Measurements from ENCODE around the gene KAT8. TPM values are rescaled to one million over a fixed set of nuclear protein-coding genes. Genes with fewer than 3 reads are reported as not detected.

Gene KAT8
- total and polyA plus RNA-seq, 2 of the 4 experiments (the other 2 are of a cell fraction), result 19.4 to 27.4 TPM

GRCh38 chr16:31127182-31127581, 9.7 kb downstream of the KAT8 start:
- H3K14ac ChIP-seq (replicated peaks; ENCODE audit: low read depth, low read length), result no peak overlapping the region
- 100% methylated on average over 1 of the region's 13 CpGs; no CpG with 5 or more reads in 1 of the 2 experiments for WGBS, 2 experiments (ENCODE audit: extremely low coverage in 2 of 2, insufficient read length in 1 of 2)
- H3K36me3 ChIP-seq (ENCODE audit: control insufficient read depth, insufficient read depth, low read length), result peaks cover 37% of the 10 kb centered on the region
- H2AFZ ChIP-seq (replicated peaks; ENCODE audit: low read length, poor library complexity), result no peak overlapping the region
- H4K20me1 ChIP-seq (ENCODE audit: insufficient read depth, low read length), result no peaks in the 10 kb centered on the region
- H3K27me3 ChIP-seq (ENCODE audit: control insufficient read depth, insufficient read depth, low read length), result no peaks in the 10 kb centered on the region
- ChIA-PET POLR2A (ENCODE audit: unreplicated experiment) (no interaction called here), CTCF (interaction anchor here (0.5 to 0.8 kb wide), 2 partner anchors 10 to 15 kb away, joined by 3 read pairs; partner anchors contain the start of gene KAT8)
- H3K79me1 ChIP-seq (ENCODE audit: low read depth in 1 of 2, low read length in 2 of 2), result no peaks in the 10 kb centered on the region; a peak in 1 of 4 replicates
- H4K5ac ChIP-seq (ENCODE audit: low read depth, low read length), result no peak overlapping the region
- no peak overlapping the region for H3K27ac ChIP-seq (ENCODE audit: insufficient read depth, low read length)
- no peak overlapping the region for H3K4ac ChIP-seq (ENCODE audit: low read depth, low read length)
- H2AK9ac ChIP-seq (replicated peaks; ENCODE audit: low read depth, low read length, poor library complexity), result no peak overlapping the region
- no peak overlapping the region for H4K8ac ChIP-seq (ENCODE audit: low read depth in 2 of 2, low read length in 2 of 2)
- no peak overlapping the region for H2BK5ac ChIP-seq (ENCODE audit: low read depth, low read length, poor library complexity, severe bottlenecking)
- no peak overlapping the region for H3K9ac ChIP-seq (ENCODE audit: low read depth, low read length)
- H3K18ac ChIP-seq (ENCODE audit: low read depth, low read length), result no peak overlapping the region
- no peak overlapping the region for H2BK20ac ChIP-seq (ENCODE audit: low read depth, low read length)
- H3K4me2 ChIP-seq (ENCODE audit: low read depth, low read length), result no peak overlapping the region
- H3K56ac ChIP-seq (ENCODE audit: extremely low read depth, insufficient read depth, low read length), result no peak overlapping the region
- H3K23ac ChIP-seq (ENCODE audit: low read depth, low read length), result no peak overlapping the region
- no peak overlapping the region for H2AK5ac ChIP-seq (ENCODE audit: low read depth, low read length)
- H3K9me1 ChIP-seq (ENCODE audit: insufficient read depth, low read length), result no peaks in the 10 kb centered on the region
- H3K4me3 ChIP-seq (ENCODE audit: insufficient read depth, low read depth, low read length), result no peak overlapping the region
- H2BK15ac ChIP-seq (ENCODE audit: low read depth, low read length), result no peak overlapping the region
- BruUV-seq (replicated peaks), result no TSS peak
- dilution Hi-C loops (cut with HindIII; ENCODE audit: low sequenced_read_pairs, unreplicated experiment), result no loop called here
- no peaks in the 10 kb centered on the region for H3K9me3 ChIP-seq (ENCODE audit: control insufficient read depth, insufficient read depth, low read length)
- in situ Hi-C loops (cut with MboI; ENCODE audit: low sequenced_read_pairs), result no loop called here
- no peaks in the 10 kb centered on the region for H3K4me1 ChIP-seq (ENCODE audit: control insufficient read depth, insufficient read depth, low read length)
- no peak for DNase-seq
- no peak overlapping the region for H2BK120ac ChIP-seq (ENCODE audit: low read depth, low read length)
- no peak for TF ChIP-seq RFX5 (IDR thresholded peaks at IDR 0.05; ENCODE audit: low read depth, low read length)
- no peak for TF ChIP-seq ELK1 (IDR thresholded peaks at IDR 0.05; ENCODE audit: borderline replicate concordance, low read depth, low read length)
- no peak for TF ChIP-seq BHLHE40 (IDR thresholded peaks at IDR 0.05; ENCODE audit: low read depth, low read length)
- no peak for TF ChIP-seq CTCF (conservative IDR thresholded peaks at IDR 0.05; ENCODE audit: low read depth, low read length)
- no peak for TF ChIP-seq MAFK (IDR thresholded peaks at IDR 0.05; ENCODE audit: low read depth, low read length)
- TF ChIP-seq NFE2L2 (IDR thresholded peaks at IDR 0.05; ENCODE audit: low read depth, low read length), result no peak
- no peak for TF ChIP-seq MXI1 (IDR thresholded peaks at IDR 0.05; ENCODE audit: borderline replicate concordance, low read depth, low read length)
- TF ChIP-seq USF2 (IDR thresholded peaks at IDR 0.05; ENCODE audit: low read depth, low read length), result no peak
- TF ChIP-seq CEBPB (IDR thresholded peaks at IDR 0.05; ENCODE audit: low read depth, low read length), result no peak
- no peak for TF ChIP-seq RCOR1 (IDR thresholded peaks at IDR 0.05; ENCODE audit: insufficient replicate concordance, low read length)
- no peak for TF ChIP-seq FOS (IDR thresholded peaks at IDR 0.05; ENCODE audit: low read depth, low read length)
- TF ChIP-seq POLR2A (IDR thresholded peaks at IDR 0.05; ENCODE audit: low read depth, low read length), result no peak
- TF ChIP-seq SMC3 (IDR thresholded peaks at IDR 0.05; ENCODE audit: low read depth, low read length), result no peak
- TF ChIP-seq MAZ (IDR thresholded peaks at IDR 0.05; ENCODE audit: borderline replicate concordance, low read depth, low read length), result no peak
- TF ChIP-seq RAD21 (IDR thresholded peaks at IDR 0.05; ENCODE audit: low read length), result no peak
- TF ChIP-seq CHD1 (IDR thresholded peaks at IDR 0.05; ENCODE audit: low read depth, low read length), result no peak
- intact Hi-C loops (cut with micrococcal nuclease), result no loop called here
- H4K91ac ChIP-seq (ENCODE audit: insufficient read depth, low read depth, low read length), result no peak overlapping the region
- ATAC-seq (ENCODE audit: low read depth), result no peak
